ENCODE results near the gene C12orf43. TPM values are rescaled to one million over a fixed set of nuclear protein-coding genes. Genes with fewer than 3 reads are reported as not detected.
"Not testable (repeated sequence)": the region's sequence is repeated elsewhere in the genome, so short reads cannot be mapped to it uniquely, and the experiment has no call there.

Gene C12orf43, protein sequence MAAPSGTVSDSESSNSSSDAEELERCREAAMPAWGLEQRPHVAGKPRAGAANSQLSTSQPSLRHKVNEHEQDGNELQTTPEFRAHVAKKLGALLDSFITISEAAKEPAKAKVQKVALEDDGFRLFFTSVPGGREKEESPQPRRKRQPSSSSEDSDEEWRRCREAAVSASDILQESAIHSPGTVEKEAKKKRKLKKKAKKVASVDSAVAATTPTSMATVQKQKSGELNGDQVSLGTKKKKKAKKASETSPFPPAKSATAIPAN
- 10 to 100 TPM in 1 of 2 donors, 1 to 10 TPM in 1; 8.8 to 10.4 TPM for total RNA-seq
- long read RNA-seq, full-length matches to known transcripts: 3 of 11 reads
- long read RNA-seq, partial matches to known transcripts: 0 of 11 reads
- long read RNA-seq, other reads (novel, unspliced or antisense): 8 of 11 reads

DNA sequence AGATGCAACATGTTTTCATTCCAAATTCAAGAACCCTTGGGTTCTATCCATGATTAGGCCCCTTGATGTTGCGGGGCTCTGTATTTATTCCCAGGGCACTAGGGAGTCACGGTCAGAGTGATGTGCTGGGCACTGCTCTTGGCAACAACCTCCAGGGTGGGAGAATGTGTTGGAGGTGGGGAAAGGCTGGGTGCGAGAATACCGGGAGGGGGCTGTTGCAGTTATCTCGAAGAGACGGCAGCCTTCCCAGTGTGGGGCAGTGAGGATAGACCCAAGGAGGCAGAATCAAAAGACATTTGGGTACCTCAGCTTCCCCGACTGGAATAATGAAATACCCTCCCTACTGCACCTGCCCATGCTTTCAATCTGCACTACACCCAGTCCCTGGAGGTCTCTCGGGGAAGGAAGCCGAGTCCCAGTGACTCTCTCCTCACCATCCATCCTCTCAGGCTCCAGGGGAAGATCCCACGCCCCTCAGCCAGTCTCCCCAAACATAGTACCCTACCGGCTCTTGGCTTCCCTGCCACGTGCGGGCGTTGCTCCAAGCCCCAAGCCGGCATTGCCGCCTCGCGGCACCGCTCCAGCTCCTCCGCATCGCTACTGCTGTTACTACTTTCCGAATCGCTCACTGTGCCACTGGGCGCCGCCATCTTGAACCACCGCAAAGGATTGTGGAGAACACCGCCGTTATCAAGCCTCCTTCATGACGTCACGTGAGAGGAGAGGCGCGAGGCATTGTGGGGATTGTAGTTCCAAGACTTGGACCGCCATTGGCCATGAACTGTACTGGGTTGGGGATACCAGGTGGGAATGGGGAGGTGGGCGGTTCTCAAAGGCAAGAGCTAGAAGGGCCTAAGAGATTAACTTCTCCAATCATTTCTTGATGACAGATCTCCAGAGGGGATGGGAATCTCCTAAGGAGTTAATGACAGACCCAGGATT lies at the start of gene C12orf43:
TSS of gene C12orf43 (minus strand) at position 663 of the 942 bp plus-strand sequence. CDS start at position 650, 13 bp downstream.
- peak; percentile 99 to 100 for ATAC-seq
- intact Hi-C loops (cut with DNase I): no loop called here
- peak; percentile 91 for DNase-seq

DNA sequence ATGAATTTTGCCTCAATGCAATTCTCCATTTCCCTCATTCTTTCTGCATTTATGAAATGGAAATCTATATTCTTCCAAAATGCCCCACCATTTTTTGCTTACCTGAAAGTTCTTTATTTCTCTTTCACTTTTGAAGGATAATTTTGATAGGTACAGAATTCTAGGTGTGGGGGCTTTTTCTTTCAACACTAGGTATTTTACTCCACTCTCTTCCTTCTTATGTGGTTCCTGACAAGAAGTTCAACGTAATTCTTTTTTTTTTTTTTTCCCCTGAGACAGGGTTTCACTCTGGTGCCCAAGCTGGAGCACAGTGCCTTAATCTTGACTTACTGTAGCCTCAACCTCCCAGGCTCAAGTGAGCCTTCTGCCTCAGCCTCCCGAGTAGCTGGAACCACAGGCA lies 49.1 kb upstream of the C12orf43 start:
- no peak for ATAC-seq
- intact Hi-C loops (cut with DNase I): no loop called here
- DNase-seq: no peak

DNA sequence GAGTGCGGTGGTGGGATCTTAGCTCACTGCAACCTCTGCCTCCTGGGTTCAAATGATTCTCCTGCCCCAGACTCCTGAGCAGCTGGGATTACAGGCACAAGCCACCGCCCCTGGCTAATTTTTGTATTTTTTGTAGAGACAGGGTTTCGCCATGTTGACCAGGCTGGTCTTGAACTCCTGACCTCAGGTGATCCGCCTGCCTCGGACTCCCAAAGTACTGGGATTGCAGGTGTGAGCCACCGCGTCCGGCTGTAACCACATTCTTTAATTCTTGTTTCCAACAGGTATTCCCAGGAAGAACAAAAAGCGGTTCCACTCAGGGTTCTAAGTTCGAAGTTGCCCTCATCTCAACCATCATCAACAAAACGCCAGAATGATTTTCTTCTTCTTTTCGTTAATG lies 48.3 kb upstream of the C12orf43 start:
- intact Hi-C loops (cut with DNase I): loop anchor here in 1 of 2 donors (5.0 kb wide), 1 partner anchor 33 kb away; no protein-coding TSS in a partner anchor
- DNase-seq, ATAC-seq: not testable (repeated sequence)

DNA sequence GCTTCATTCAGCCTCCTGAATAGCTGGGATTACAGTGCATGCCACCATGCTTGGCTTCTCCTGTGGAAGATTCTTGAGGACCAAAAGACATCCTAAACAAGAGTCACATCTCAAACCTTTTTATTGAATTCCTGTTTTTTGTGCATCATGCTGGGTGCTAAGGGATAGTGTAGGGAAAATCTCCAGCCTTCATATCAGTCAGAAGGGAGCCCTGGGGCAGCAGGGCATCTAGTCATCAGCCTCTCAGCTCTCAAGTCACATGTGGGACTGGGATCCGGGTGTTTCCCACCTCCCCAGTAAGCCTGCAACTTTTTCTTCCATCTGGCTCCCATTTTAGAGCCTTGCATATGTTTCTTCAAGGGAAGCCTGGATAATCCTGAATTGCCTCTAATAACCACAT lies 47.8 kb upstream of the C12orf43 start:
- no peak for ATAC-seq
- intact Hi-C loops (cut with DNase I): loop anchor here in 1 of 2 donors (5.0 kb wide), 1 partner anchor 33 kb away; no protein-coding TSS in a partner anchor
- DNase-seq: no peak

DNA sequence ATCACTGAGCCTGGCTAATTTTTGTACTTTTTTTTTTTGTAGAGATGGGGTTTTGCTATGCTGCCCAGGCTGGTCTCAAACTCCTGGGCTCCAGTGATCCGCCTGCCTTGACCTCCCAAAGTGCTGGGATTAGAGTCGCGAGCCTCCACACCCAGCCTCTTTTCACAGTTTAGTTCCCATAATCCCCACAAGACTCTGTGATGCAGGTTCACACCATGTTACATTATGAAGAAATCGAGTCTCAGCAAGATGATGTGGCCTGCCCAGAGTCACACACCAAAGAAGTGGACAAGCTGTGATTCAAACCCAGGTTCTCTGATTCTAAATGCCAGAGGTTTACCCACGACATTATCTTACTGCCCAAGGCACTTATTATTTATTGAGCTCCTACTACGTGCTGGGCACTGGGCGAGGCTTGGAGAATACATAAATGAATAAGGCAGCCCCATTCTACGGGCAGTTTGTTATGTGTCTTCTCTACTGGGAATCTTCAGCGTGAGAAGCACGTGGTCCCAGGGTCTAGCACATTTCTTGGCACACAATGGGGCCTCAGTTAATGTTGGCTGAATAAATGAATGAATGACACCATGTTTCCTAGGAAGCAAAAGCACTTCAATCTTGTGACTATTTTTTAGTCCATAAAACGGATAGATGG lies 46.2 kb upstream of the C12orf43 start:
- DNase-seq (no peak), ATAC-seq (no peak)
- intact Hi-C loops (cut with DNase I): loop anchor here in 1 of 2 donors (5.0 kb wide), 1 partner anchor 35 kb away; no protein-coding TSS in a partner anchor

DNA sequence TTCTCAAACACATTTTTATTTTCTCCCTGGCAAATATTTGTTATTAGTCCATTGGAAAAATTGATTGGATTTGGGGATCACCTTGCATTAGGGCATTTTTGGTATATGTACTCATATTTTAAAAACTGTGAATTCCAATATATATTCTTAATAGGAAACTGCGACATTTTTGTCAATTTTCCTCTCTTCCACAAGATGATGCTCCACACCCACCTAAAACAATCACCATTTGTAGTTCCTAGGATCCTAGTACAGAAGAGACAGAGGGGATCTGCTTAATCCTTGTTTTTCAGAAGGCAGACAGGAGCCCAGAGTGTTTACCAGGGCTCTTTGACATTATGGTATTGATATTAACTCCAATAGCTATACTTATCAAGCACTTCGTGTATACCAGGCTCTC lies 45.5 kb upstream of the C12orf43 start:
- DNase-seq (no peak), ATAC-seq (no peak)
- intact Hi-C loops (cut with DNase I): loop anchor here in 1 of 2 donors (5.0 kb wide), 1 partner anchor 35 kb away; no protein-coding TSS in a partner anchor

DNA sequence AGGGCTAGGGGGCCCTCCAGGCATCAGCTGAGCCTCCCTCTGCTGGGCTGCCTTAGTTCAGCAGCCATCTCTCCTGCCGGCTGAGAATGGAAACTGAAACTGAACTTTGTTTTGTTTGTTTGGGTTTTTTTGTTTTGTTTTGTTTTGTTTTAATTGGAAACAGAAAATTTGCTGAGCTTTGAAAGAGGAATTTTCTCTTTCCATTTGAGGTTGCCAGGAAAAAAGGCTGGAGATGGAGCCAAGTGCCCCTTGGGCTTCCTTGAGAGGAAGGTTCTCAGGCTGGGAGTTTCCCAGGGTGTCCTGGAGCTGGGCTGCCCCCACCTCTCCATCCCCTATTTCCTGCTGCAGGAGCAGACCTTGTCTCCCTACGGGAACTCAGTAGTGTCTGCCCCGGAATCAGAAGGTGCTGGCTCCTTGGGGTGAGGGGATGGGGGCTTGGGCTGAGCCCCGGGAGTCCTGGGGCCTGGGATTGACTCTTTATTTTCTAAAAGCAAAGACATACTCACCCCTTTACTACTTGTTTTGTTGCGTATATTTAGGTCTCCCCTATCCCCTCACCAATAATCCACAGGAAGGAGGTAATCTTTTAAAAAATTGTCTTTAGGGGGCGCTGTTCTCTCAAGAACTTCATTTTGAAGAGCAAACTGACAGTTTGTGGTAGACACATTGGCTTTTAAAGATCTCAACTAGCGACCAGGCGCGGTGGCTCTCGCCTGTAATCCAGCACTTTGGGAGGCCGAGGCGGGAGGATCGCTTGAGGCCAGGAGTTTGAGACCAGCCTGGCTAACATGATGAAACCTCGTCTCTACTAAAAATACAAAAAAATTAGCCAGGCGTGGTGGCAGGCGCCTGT lies 44.1 kb upstream of the C12orf43 start:
- intact Hi-C loops (cut with DNase I): loop anchor here in 1 of 2 donors (5.0 kb wide), 1 partner anchor 37 kb away; no protein-coding TSS in a partner anchor
- DNase-seq: peak; percentile 58

DNA sequence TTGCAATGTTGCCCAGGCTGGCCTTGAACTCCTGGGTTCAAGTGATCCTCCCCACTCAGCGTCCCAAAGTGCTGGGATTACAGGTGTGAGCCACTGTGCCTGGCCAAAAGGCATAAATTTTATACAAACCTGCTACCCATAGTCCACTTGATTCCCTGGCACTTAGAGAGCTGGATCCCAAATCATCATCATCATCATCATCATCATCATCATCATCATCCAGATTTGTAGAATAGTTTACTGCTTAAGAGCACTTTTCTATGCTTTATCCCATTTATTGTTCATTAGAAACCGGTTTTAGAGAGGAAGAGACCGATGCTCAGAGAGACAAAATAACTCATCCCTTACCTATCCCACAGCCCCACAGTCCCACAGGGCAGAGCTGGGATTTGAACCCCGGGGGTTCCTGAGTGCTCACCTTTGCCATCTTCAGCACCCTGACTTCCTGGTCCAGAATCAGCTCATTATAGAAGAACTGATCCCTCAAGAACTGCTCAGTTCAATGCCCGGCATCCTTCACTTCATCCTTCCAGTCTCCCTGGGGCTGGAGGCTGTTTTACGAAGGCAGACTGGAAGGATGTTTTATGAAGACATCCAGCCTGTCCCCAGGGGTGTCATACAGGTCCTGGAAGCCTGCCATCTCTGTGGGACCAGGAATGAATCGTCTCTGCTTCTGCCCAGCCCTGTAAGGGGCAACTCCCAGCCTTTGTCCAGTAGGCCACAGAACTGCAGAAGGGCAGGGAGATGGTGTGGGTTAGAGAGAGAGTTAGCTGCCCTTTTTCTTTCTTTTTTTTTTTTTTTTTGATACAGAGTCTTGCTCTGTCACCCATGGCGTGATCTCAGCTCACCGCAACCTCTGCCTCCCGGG lies 43.0 kb upstream of the C12orf43 start:
- DNase-seq (no peak), ATAC-seq (no peak)
- intact Hi-C loops (cut with DNase I): no loop called here

More for the DNA sequence above, 44.1 kb upstream of the C12orf43 start:
- peak; percentile 83 to 84 for ATAC-seq

DNA sequence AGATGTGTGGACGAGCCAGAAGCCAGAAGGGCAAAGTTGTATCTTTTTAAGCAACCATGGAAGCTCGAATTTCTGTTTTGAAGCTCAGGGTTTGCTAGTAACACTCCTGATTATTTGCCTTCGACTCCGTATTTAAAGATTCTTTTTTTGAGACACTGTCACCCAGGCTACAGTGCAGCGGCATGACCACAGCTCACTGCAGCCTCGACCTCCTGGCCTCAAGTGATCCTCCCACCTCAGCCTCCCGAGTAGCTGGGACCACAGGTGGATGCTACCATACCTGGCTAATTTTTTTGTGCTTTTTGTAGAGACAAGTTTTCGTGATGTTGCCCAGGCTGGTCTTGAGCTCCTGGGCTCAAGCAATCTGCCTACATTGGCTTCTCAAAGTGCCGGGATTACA lies 41.5 kb upstream of the C12orf43 start:
- no peak for ATAC-seq

DNA sequence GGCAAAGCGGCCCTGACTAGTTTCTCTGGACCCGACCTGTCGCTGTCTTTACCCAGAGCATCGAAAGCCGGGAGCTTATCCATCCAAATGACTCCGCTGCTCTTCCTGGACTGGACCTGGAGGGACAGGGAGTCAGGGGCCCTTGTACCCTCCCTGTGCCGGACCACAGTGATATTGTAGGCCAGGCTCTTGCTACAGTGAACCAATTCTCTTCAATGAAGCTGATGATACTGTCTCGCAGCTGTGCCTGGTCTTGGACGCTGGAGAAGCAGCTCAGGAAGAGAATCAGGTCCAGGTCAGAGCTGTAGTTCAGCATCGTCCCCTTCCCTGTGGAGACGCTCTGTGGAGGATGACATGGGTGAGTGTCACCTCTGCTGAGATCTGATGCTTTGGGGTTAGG lies 37.4 kb upstream of the C12orf43 start:
- ATAC-seq: no peak
- DNase-seq: no peak
- intact Hi-C loops (cut with DNase I): no loop called here

More for the DNA sequence above, 41.5 kb upstream of the C12orf43 start:
- no peak for DNase-seq
- intact Hi-C loops (cut with DNase I): no loop called here

DNA sequence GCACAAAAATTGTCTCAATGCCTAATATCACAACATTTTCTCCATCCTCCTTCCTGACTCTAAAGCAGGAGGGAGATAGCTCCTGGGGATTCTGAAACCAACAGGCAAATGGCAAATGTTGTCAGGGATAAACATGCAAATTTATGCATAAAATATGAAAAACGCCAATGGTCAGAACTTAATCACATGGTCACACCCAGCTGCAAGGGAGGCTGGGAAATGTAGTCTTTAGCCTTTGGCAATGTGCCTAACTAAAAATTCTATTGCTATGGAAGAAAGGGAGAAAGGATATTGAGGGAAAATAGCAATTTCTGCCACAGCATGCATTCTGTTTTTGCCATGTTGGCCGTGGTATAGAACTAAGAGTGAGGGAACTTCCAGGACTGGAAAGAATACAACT lies 34.4 kb upstream of the C12orf43 start:
- intact Hi-C loops (cut with DNase I): no loop called here
- DNase-seq (no peak), ATAC-seq (no peak)

DNA sequence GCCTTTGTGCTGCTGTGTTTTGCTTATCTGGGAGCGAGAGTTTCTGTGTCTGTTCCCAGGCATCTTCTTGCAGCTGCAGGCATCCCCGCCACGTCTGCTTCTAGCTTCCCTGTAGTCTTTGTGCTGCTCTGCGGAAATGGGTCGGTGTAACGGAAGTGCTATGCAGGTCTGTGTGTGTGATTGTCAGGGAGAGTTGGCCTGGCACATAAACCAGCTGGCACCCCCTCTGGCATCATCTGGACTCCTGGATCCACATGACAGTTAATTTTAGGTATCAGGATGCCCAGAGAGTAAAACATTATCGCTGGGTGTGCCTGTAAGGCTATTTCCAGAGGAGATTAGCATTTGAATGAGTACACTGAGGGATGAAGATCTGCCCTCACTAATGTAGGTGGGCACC lies 32.2 kb upstream of the C12orf43 start:
- ATAC-seq: no peak

DNA sequence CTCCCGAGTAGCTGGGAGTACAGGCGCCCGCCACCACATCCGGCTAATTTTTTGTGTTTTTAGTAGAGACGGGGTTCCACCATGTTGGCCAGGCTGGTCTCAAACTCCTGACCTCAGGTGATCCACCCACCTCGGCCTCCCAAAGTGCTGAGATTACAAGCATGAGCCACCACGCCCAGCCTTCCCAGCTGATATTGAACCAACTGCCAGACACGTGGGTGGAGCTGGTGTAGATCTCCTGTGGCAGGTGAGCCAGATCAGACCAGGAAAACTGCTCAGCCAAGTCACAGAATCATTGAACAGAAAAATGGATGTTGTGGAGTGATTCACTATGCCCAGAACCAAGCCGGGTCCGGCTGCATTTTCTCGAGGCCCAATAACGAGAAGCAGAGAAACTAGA lies 31.1 kb upstream of the C12orf43 start:
- ATAC-seq; intact Hi-C loops (cut with DNase I): not testable (repeated sequence)

More for the DNA sequence above, 32.2 kb upstream of the C12orf43 start:
- intact Hi-C loops (cut with DNase I): no loop called here
- DNase-seq: no peak

DNA sequence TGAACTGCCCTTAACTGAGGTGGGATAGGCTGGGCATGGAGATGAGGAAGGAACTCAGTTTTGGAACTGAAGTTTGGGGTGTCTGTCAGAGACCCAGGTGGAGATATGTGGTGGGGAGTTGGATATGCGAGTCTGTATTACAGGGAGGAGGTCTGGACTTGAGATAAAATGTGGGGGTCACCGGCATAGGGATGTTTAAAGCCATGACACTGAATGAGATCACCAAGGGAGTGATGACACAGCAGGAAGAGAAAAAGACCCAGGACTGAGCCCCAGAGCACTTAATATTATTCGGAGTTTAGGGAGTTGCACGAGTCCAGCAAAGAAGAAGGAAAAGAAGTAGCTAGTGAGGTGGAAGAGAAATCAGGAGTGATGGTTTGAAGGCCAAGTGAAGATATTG lies 26.8 kb upstream of the C12orf43 start:
- DNase-seq (no peak), ATAC-seq (no peak)
- intact Hi-C loops (cut with DNase I): no loop called here

More for the DNA sequence above, 31.1 kb upstream of the C12orf43 start:
- DNase-seq: not testable (repeated sequence)

DNA sequence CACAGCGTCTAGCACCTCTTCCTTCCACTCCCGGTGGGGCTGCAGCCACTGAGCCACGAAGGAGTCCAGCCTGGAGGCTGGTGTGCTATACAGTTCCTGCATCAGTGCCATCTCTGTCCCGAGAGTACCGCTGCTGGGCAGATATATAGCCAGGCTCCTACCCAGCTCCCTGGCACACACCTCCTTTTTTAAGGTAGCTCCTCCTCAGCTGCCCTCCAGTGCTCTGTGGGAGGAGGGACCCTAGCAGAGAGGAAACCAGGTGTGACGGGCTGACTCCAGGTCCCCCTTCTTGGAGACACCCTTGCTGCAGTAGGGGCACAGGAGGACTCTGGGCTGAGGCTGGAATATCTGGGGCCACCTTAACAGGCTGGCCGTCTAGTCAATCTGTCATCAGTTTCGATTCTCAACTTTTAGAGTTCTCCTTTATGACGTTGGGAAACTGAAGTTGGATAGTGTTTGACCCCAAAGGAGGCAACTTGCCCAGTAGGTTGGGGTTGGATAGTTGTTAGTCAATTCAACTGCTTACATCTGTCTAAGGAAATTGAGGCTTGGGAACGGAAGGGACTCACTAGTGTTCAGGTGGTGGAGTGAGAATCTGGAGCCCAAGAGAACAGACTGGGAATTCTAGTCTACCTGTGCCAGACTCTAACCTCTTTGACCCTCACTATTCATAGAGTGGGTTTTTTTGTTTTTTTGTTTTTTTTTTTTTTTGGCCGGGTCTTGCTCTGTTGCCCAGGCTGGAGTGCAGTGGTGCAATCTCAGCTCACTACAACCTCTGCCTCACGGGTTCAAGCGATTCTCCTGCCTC lies 22.8 kb upstream of the C12orf43 start, which contains the start of gene OASL:
TSS of gene OASL (minus strand) at position 386 of the 808 bp plus-strand sequence. CDS start at position 111, 275 bp downstream.
- DNase-seq (peak; percentile 42), ATAC-seq (peak; percentile 82 to 87)
- intact Hi-C loops (cut with DNase I): no loop called here

DNA sequence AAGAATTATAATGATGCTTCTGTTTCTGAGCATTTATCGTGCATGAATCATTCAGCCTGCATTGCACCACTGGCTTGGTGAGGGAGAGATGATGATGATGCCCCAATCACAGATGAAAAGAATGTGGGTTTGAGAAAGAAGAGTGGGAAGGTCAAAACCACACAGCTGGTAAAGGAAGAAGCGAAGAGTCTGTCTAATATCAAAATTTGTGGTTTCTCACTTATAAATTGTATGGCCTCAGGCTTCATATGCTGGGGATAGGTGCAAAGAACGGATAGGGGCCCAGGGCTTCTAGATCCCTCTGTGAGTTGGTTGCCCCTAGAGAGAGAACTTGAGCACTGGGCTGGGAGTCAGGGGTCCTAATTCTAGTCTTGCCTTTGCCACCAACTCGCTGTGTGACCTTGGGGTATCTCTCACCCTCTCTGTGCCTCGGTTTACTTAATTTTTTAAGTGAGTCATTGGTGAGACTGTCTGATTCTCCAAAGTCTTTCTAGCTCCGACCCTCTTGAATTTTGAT lies 20.6 kb upstream of the C12orf43 start:
- intact Hi-C loops (cut with DNase I): no loop called here
- ATAC-seq: no peak
- no peak for DNase-seq

Data from left cardiac atrium (tissue), 4 donors.